Naive thymus-derived CD8-positive, alpha-beta T cell (primary cell): ENCODE measurements around the gene AAMP. TPM values are rescaled to one million over a fixed set of nuclear protein-coding genes. Genes with fewer than 3 reads are reported as not detected.

Experiments used
- ATAC-seq, 2 donors: fragments of 150-1000 bp; cut with Tn5 transposase in 1 of 2; sonication (Bioruptor Pico), chemical (Tn5 transposase) in 1 of 2; 1 replicate in 1 of 2; 2 replicates in 1 of 2; pipeline ENCODE4 v1.10.0; 2021; ENCODE audit warnings: mild to moderate bottlenecking in 2 of 2, moderate library complexity in 2 of 2
- POLR2A ChIA-PET: fragments of 350-600 bp; sonication (Branson Sonifier 250); formaldehyde crosslinking; loops from one replicate; lab custom pipeline; 2021; ENCODE audit warnings: antibody characterized with exemption; lab: Charles Lee
- DNase-seq, 10 donors: peaks; one replicate each; pipeline versions ENCODE4 v3.0.0 to v3.0.0-alpha.2; 2020 to 2022
- H3K27ac Mint-ChIP-seq, 10 donors: one replicate each; pipeline ENCODE4 v1.8.0; 2020 to 2022; ENCODE audit warnings: mild to moderate bottlenecking in 10 of 10, mixed read lengths in 10 of 10, moderate library complexity in 4 of 10, inconsistent platforms in 1 of 10
- H3K27me3 Mint-ChIP-seq, 5 donors: one replicate each; pipeline ENCODE4 v1.8.0; 2021 to 2022; ENCODE audit warnings: mixed read lengths in 5 of 5
- H3K36me3 Mint-ChIP-seq, 3 donors: one replicate each; pipeline ENCODE4 v1.8.0; 2020 to 2022; ENCODE audit warnings: mixed read lengths in 3 of 3, mild to moderate bottlenecking in 2 of 3, inconsistent platforms in 1 of 3
- H3K4me1 Mint-ChIP-seq, 4 donors: one replicate each; pipeline ENCODE4 v1.8.0; 2021 to 2022; ENCODE audit warnings: mixed read lengths in 4 of 4
- H3K4me3 Mint-ChIP-seq, 10 donors: one replicate each; pipeline ENCODE4 v1.8.0; 2020 to 2022; ENCODE audit warnings: mild to moderate bottlenecking in 10 of 10, mixed read lengths in 10 of 10, moderate library complexity in 6 of 10, inconsistent platforms in 1 of 10
- H3K9me3 Mint-ChIP-seq, 9 donors: one replicate each; pipeline ENCODE4 v1.8.0; 2020 to 2022; ENCODE audit warnings: mixed read lengths in 9 of 9, mild to moderate bottlenecking in 3 of 9, inconsistent platforms in 1 of 9, moderate library complexity in 1 of 9
- microRNA-seq: library from miRNA; unstranded; fragments of <30 nt; microRNA quantifications from one replicate; pipeline ENCODE4 v1.2.0, GENCODE V29; 2022; ENCODE audit warnings: borderline microRNAs expressed
- polyA plus RNA-seq, 3 donors: library from polyadenylated mRNA; unstranded; fragments of 300-500 nt; fragmentation: Illumina TruSeq; gene quantifications; one replicate each; pipeline ENCODE4 v1.2.3, GENCODE V29; 2021
- total RNA-seq, 8 experiments: library from RNA in 2 of 8; stranded (reverse) in 2 of 8; gene quantifications; one replicate each; pipeline ENCODE4 v1.2.3 and lab custom pipeline; 2021 to 2026

Gene AAMP
- total and polyA plus RNA-seq, 5 experiments from 2014 or later, result 57.0 to 93.6 (median 77.0) TPM

DNA sequence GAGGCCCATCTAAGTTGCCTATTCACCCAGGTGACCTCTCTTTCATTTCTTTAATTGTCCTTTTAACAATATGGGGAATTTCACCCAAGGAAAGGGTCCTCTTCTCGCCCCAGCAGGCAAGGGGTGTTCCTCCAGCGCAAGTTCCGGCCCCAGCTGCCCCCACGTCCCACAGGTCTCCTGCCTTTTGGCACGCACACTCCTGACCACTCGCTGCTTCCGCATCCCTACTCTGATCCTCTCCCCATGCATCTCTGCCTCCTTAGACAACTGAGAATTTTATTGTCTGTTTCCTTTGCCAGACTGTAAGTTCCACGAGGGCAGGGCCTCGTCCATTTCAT, 53.6 kb downstream of the AAMP start:
- peaks cover 21 to 43% (median 38%) of the 10 kb centered on the region in 4 donors for H3K4me1 Mint-ChIP-seq
- H3K4me3 Mint-ChIP-seq, result peak overlapping the region; percentile 90 to 99 (median 94)
- no peak for DNase-seq
- POLR2A ChIA-PET, result interaction anchor here (0.6 to 3.8 kb wide), 15 partner anchors 9 to 1171 kb away, joined by 3 to 21 read pairs (median 3); partner anchors contain the start of genes AAMP, BCS1L, DNPEP and PNKD
- H3K27ac Mint-ChIP-seq, result peak overlapping the region; percentile 95 to 100 (median 97)
- ATAC-seq, result no peak
- peaks cover 5 to 22% (median 5%) of the 10 kb centered on the region in 3 donors for H3K36me3 Mint-ChIP-seq
- no peaks in the 10 kb centered on the region for H3K27me3 Mint-ChIP-seq
- no peaks in the 10 kb centered on the region for H3K9me3 Mint-ChIP-seq

Small RNAs within 50 kb of the gene (microRNA-seq; reads per million reads assigned to microRNA genes)
- 10.6 reads per million, percentile 28 among the genes with 10 or more reads in this experiment for gene MIR6513

Other genes with a start within 250 kb of the AAMP start
- 1 to 10 TPM in 1 of 2 experiments, under 1 TPM in 1; 0.16 to 1.5 TPM for gene RUFY4, start 200.9 kb downstream of the AAMP start, total RNA-seq
- under 1 TPM in 1 of 3 donors, not detected in 2; 0.31 TPM for gene RUFY4, start 200.9 kb downstream of the AAMP start, polyA plus RNA-seq
- not detected for gene CXCR2, start 144.1 kb downstream of the AAMP start, total RNA-seq
- 1 to 10 TPM in 1 of 3 donors, under 1 TPM in 1, not detected in 1; 0.23 to 1.5 TPM for gene CXCR2, start 144.1 kb downstream of the AAMP start, polyA plus RNA-seq
- not detected for gene CXCR1, start 103.2 kb downstream of the AAMP start, total RNA-seq
- gene CXCR1, start 103.2 kb downstream of the AAMP start, polyA plus RNA-seq, result under 1 TPM in 1 of 3 donors, not detected in 2; 0.39 TPM
- 100 to 1,000 TPM; 425 to 448 TPM for gene ARPC2, start 52.9 kb downstream of the AAMP start, total RNA-seq
- gene ARPC2, start 52.9 kb downstream of the AAMP start, polyA plus RNA-seq, result 100 to 1,000 TPM; 690 to 865 (median 728) TPM
- gene GPBAR1, start 9.1 kb downstream of the AAMP start, total RNA-seq, result 1 to 10 TPM; 1.1 to 1.4 TPM
- under 1 TPM; 0.14 to 0.41 (median 0.28) TPM for gene GPBAR1, start 9.1 kb downstream of the AAMP start, polyA plus RNA-seq
- gene PNKD, start 382 bp upstream of the AAMP start, total RNA-seq, result 10 to 100 TPM; 33.6 to 40.5 TPM
- 100 to 1,000 TPM; 108 to 119 (median 109) TPM for gene PNKD, start 382 bp upstream of the AAMP start, polyA plus RNA-seq
- gene TMBIM1, start 22.4 kb upstream of the AAMP start, total RNA-seq, result 100 to 1,000 TPM in 1 of 2 experiments, 10 to 100 TPM in 1; 95.1 to 100 TPM
- 100 to 1,000 TPM in 1 of 3 donors, 10 to 100 TPM in 2; 75.8 to 114 (median 80.3) TPM for gene TMBIM1, start 22.4 kb upstream of the AAMP start, polyA plus RNA-seq
- not detected for gene CATIP, start 86.7 kb upstream of the AAMP start, total RNA-seq
- not detected for gene CATIP, start 86.7 kb upstream of the AAMP start, polyA plus RNA-seq
- gene SLC11A1, start 112.1 kb upstream of the AAMP start, total RNA-seq, result 1 to 10 TPM in 1 of 2 experiments, under 1 TPM in 1; 0.47 to 1.2 TPM
- gene SLC11A1, start 112.1 kb upstream of the AAMP start, polyA plus RNA-seq, result under 1 TPM; 0.27 to 0.90 (median 0.73) TPM
- 100 to 1,000 TPM; 143 to 144 TPM for gene CTDSP1, start 129.7 kb upstream of the AAMP start, total RNA-seq
- gene CTDSP1, start 129.7 kb upstream of the AAMP start, polyA plus RNA-seq, result 10 to 100 TPM; 19.3 to 22.7 (median 19.8) TPM
- gene VIL1, start 149.0 kb upstream of the AAMP start, total RNA-seq, result not detected
- under 1 TPM in 2 of 3 donors, not detected in 1; 0.03 to 0.05 TPM for gene VIL1, start 149.0 kb upstream of the AAMP start, polyA plus RNA-seq